PC-9 (cell line): ENCODE measurements around the gene BANP.
"Not testable (repeated sequence)": the region's sequence is repeated elsewhere in the genome, so short reads cannot be mapped to it uniquely, and the experiment has no call there.

Experiments
- EZH2 ChIP-seq: fragments of 200-600 bp; sonication (generic); IDR thresholded peaks from 2 replicates; pipeline ENCODE4 v1.8.0; 2017; ENCODE audit warnings: antibody characterized with exemption, low read depth
- TF ChIP-seq, protein P1 (sequence below): fragments of 200-600 bp; sonication (generic); conservative IDR thresholded peaks from 2 replicates; pipeline ENCODE4 v1.6.1; 2017; ENCODE audit warnings: mixed run types, antibody characterized with exemption, mild to moderate bottlenecking, moderate library complexity

DNA sequence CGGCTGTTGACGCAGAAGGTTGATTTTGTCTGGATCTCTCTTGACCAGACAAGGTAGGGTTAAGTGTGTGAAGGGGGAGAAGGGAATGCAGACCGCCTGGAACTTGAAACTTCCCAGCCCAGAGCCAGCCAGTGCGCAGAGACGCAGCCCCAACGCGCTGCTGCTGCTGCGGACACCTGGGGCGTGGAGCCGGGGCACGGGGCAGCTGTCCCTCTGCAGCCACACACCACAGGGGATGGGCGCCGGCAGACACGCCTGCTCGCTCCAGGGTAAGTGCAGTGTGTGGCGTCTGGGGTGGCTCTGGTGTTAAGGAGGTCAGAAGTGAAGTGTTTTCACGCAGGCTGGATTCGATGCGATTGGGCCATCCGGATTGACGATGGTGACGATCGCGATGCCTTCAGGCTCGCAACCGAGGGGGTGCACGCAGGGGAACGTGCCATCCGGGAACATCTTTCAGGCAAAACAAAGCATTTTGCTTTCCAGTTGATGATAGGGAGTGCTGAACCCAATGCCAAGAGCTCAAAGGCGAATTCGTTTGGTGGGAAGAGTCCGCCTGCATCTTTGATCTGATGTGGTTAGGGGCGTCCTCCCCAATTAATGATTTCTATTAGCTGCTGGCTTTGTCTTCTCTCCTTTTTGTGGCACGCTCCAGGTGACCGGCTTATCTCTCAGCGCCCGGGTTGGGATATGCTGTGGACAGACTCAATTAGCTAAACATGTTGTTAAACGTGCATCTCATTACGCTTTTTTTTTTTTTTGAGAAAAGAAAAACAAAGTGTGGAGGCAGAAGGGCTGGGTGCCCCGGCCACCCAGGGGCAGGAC is 149.8 kb downstream of the BANP start:
- TF ChIP-seq, protein P1, sequence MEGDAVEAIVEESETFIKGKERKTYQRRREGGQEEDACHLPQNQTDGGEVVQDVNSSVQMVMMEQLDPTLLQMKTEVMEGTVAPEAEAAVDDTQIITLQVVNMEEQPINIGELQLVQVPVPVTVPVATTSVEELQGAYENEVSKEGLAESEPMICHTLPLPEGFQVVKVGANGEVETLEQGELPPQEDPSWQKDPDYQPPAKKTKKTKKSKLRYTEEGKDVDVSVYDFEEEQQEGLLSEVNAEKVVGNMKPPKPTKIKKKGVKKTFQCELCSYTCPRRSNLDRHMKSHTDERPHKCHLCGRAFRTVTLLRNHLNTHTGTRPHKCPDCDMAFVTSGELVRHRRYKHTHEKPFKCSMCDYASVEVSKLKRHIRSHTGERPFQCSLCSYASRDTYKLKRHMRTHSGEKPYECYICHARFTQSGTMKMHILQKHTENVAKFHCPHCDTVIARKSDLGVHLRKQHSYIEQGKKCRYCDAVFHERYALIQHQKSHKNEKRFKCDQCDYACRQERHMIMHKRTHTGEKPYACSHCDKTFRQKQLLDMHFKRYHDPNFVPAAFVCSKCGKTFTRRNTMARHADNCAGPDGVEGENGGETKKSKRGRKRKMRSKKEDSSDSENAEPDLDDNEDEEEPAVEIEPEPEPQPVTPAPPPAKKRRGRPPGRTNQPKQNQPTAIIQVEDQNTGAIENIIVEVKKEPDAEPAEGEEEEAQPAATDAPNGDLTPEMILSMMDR: not testable (repeated sequence)
- not testable (repeated sequence) for TF ChIP-seq EZH2
